HG02759 (cell line): ENCODE results near the gene C19orf47.

Experiments used
- ATAC-seq: cut with Tn5 transposase; IDR thresholded peaks from one replicate; pipeline ENCODE4 v1.9.1; 2021; ENCODE audit warnings: mild to moderate bottlenecking, moderate library complexity; ENCODE audit not compliant: unreplicated experiment

The C19orf47 gene

GRCh38 chr19:40284251-40284500, 64.0 kb downstream of the C19orf47 start:
- no peak for ATAC-seq

- ATAC-seq = no peak
Observed at GRCh38 chr19:40283414-40284250, 64.6 kb downstream of the C19orf47 start.

- ATAC-seq = no peak
Observed at GRCh38 chr19:40282920-40283319, 65.3 kb downstream of the C19orf47 start.

- ATAC-seq = no peak
Observed at GRCh38 chr19:40282209-40282580, 66.0 kb downstream of the C19orf47 start.

- no peak for ATAC-seq
Observed at GRCh38 chr19:40281381-40282208, 66.6 kb downstream of the C19orf47 start.

GRCh38 chr19:40280608-40281221, 67.5 kb downstream of the C19orf47 start:
- ATAC-seq = no peak

GRCh38 chr19:40279761-40280607, 68.2 kb downstream of the C19orf47 start:
- ATAC-seq = peak; percentile 30

GRCh38 chr19:40279120-40279551, 69.1 kb downstream of the C19orf47 start:
- ATAC-seq = no peak

- ATAC-seq = no peak
Observed at GRCh38 chr19:40278361-40279035, 69.7 kb downstream of the C19orf47 start.

- no peak for ATAC-seq
Observed at GRCh38 chr19:40277356-40278059, 70.7 kb downstream of the C19orf47 start.

GRCh38 chr19:40274585-40275544, 73.3 kb downstream of the C19orf47 start:
- no peak for ATAC-seq

- ATAC-seq = no peak
Observed at GRCh38 chr19:40273469-40274360, 74.5 kb downstream of the C19orf47 start.

- ATAC-seq = no peak
Observed at GRCh38 chr19:40272261-40272660, 75.9 kb downstream of the C19orf47 start.

- ATAC-seq = no peak
Observed at GRCh38 chr19:40271706-40272105, 76.5 kb downstream of the C19orf47 start.

- no peak for ATAC-seq
Observed at GRCh38 chr19:40270362-40271089, 77.7 kb downstream of the C19orf47 start.
